GM12878 (cell line): Measurements from ENCODE around the gene OR2V1.

Experiments used
- BHLHE40 ChIP-seq, 2 experiments: fragments of 450-650 bp in 1 of 2; IDR thresholded peaks; 2 replicates each; pipeline ENCODE4 v1.6.1; 2011 to 2017; ENCODE audit warnings: low read depth in 2 of 2, borderline replicate concordance in 1 of 2, improper control_type of control experiment in 1 of 2, low read length in 1 of 2, mild to moderate bottlenecking in 1 of 2
- CREB1 ChIP-seq: IDR thresholded peaks from 2 replicates; pipeline ENCODE4 v1.6.1; 2012; ENCODE audit warnings: low read depth, mild to moderate bottlenecking, inconsistent platforms
- EP300 ChIP-seq, 2 experiments: fragments of 150-350 bp in 1 of 2; IDR thresholded peaks; 2 replicates each; pipeline ENCODE4 v1.6.1; 2011 to 2012; ENCODE audit warnings: low read depth in 2 of 2, low read length in 2 of 2, borderline replicate concordance in 1 of 2, improper control_type of control experiment in 1 of 2, inconsistent platforms in 1 of 2; ENCODE audit not compliant: control insufficient read depth in 1 of 2
- GABPA ChIP-seq: IDR thresholded peaks from 2 replicates; pipeline ENCODE4 v1.6.1; 2014; ENCODE audit warnings: antibody characterized with exemption, low read depth, mild to moderate bottlenecking, inconsistent platforms
- POLR2A ChIP-seq: IDR thresholded peaks from 2 replicates; pipeline ENCODE4 v1.6.1; 2011; ENCODE audit warnings: low read depth, mild to moderate bottlenecking, low read length
- SREBF1 ChIP-seq: IDR thresholded peaks from 2 replicates; pipeline ENCODE4 v1.6.1; 2012; ENCODE audit warnings: mild to moderate bottlenecking, low read length
- ZNF24 ChIP-seq: fragments of 450-650 bp; IDR thresholded peaks from 2 replicates; pipeline ENCODE4 v1.6.1; 2017; ENCODE audit warnings: antibody characterized with exemption, mild to moderate bottlenecking
- TF ChIP-seq, protein P1 (sequence below), 3 experiments: IDR thresholded peaks in 2 of 3; conservative IDR thresholded peaks in 1 of 3; 2 replicates each; pipeline ENCODE4 v1.5.1; 2011; ENCODE audit warnings: low read depth in 3 of 3, low read length in 3 of 3, mild to moderate bottlenecking in 3 of 3, control low read depth in 2 of 3, moderate library complexity in 2 of 3, inconsistent platforms in 1 of 3, mixed read lengths in 1 of 3; ENCODE audit not compliant: control insufficient read depth in 2 of 3, insufficient read depth in 1 of 3; ENCODE audit errors: extremely low read depth in 1 of 3
- TF ChIP-seq, protein P2 (sequence below): fragments of 450-650 bp; IDR thresholded peaks from 2 replicates; pipeline ENCODE4 v1.6.1; 2017; ENCODE audit warnings: antibody characterized with exemption, mild to moderate bottlenecking, moderate library complexity

DNA sequence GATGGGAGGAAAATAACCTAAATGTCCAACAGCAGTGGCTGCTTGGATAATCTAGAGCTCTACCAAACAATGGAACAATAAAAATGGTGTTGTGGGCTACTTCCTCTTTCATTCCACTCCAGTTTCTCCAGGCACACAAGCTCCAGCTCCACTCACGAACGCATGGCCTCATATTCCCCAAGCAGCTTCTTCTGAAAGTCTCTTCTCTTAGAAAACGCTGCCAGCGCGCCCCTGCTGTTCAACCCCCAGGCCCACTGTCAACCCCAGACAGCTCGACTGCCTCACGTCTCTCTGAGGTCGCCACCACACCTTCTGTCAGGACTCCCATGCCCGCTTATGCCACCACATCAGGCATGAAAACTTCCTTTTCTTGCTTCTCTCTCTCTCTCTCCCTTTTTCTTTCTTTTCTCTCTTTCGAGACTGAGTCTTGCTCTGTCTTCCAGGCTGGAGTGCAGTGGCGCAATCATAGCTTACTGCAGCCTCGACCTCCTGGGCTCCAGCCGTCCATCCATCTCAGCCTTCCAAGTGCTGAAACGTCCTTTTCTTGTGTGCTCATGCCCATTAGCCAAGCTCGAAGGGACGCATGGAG, 32.6 kb upstream of the OR2V1 start:
- TF ChIP-seq, protein P1, sequence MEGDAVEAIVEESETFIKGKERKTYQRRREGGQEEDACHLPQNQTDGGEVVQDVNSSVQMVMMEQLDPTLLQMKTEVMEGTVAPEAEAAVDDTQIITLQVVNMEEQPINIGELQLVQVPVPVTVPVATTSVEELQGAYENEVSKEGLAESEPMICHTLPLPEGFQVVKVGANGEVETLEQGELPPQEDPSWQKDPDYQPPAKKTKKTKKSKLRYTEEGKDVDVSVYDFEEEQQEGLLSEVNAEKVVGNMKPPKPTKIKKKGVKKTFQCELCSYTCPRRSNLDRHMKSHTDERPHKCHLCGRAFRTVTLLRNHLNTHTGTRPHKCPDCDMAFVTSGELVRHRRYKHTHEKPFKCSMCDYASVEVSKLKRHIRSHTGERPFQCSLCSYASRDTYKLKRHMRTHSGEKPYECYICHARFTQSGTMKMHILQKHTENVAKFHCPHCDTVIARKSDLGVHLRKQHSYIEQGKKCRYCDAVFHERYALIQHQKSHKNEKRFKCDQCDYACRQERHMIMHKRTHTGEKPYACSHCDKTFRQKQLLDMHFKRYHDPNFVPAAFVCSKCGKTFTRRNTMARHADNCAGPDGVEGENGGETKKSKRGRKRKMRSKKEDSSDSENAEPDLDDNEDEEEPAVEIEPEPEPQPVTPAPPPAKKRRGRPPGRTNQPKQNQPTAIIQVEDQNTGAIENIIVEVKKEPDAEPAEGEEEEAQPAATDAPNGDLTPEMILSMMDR (IDR thresholded peaks at IDR 0.05 in 2 of 3, conservative IDR thresholded peaks at IDR 0.05 in 1 of 3; ENCODE audit: control insufficient read depth in 2 of 3, extremely low read depth in 1 of 3, insufficient read depth in 1 of 3, low read depth in 3 of 3, low read length in 3 of 3): no peak
- TF ChIP-seq, protein P2, sequence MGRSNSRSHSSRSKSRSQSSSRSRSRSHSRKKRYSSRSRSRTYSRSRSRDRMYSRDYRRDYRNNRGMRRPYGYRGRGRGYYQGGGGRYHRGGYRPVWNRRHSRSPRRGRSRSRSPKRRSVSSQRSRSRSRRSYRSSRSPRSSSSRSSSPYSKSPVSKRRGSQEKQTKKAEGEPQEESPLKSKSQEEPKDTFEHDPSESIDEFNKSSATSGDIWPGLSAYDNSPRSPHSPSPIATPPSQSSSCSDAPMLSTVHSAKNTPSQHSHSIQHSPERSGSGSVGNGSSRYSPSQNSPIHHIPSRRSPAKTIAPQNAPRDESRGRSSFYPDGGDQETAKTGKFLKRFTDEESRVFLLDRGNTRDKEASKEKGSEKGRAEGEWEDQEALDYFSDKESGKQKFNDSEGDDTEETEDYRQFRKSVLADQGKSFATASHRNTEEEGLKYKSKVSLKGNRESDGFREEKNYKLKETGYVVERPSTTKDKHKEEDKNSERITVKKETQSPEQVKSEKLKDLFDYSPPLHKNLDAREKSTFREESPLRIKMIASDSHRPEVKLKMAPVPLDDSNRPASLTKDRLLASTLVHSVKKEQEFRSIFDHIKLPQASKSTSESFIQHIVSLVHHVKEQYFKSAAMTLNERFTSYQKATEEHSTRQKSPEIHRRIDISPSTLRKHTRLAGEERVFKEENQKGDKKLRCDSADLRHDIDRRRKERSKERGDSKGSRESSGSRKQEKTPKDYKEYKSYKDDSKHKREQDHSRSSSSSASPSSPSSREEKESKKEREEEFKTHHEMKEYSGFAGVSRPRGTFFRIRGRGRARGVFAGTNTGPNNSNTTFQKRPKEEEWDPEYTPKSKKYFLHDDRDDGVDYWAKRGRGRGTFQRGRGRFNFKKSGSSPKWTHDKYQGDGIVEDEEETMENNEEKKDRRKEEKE: no peak
- TF ChIP-seq CREB1 (no peak), GABPA (no peak), EP300 (IDR thresholded peaks at IDR 0.05; ENCODE audit: borderline replicate concordance in 1 of 2, control insufficient read depth in 1 of 2, low read depth in 2 of 2, low read length in 2 of 2) (no peak), BHLHE40 (IDR thresholded peaks at IDR 0.05; ENCODE audit: borderline replicate concordance in 1 of 2, low read depth in 2 of 2, low read length in 1 of 2) (peak in 1 of 2 experiments; percentile 48; a peak in 1 of 4 replicates), POLR2A (no peak), SREBF1 (no peak), ZNF24 (no peak)
